Transverse colon (tissue), 4 donors: ENCODE measurements around the gene DHX40. TPM values are rescaled to one million over a fixed set of nuclear protein-coding genes. Genes with fewer than 3 reads are reported as not detected.
"Not testable (repeated sequence)": the region's sequence is repeated elsewhere in the genome, so short reads cannot be mapped to it uniquely, and the experiment has no call there.

Experiments used
- DNase-seq: peaks from one replicate; pipeline ENCODE4 v3.0.0-alpha.2; 2019
- H3K27ac ChIP-seq, 4 donors: fragments of 200-600 bp; sonication (generic); 2 replicates each; pipeline ENCODE4 v1.5.1; 2016 to 2018; ENCODE audit warnings: inconsistent platforms in 4 of 4
- H3K27me3 ChIP-seq: fragments of 200-600 bp; sonication (generic); 2 replicates; pipeline ENCODE4 v1.5.1; 2017; ENCODE audit warnings: inconsistent platforms
- H3K36me3 ChIP-seq, 4 donors: fragments of 200-600 bp; sonication (generic); 2 replicates each; pipeline ENCODE4 v1.5.1; 2017 to 2019; ENCODE audit warnings: inconsistent platforms in 4 of 4
- H3K4me1 ChIP-seq, 4 donors: fragments of 200-600 bp; sonication (generic); 2 replicates each; pipeline ENCODE4 v1.5.1; 2017 to 2020; ENCODE audit warnings: inconsistent platforms in 4 of 4
- H3K4me3 ChIP-seq, 4 donors: fragments of 200-600 bp; sonication (generic); 1 replicate in 1 of 4; 2 replicates in 3 of 4; pipeline versions ENCODE4 v1.5.1 to v1.6.1; 2017 to 2019; ENCODE audit warnings: inconsistent platforms in 4 of 4
- H3K9me3 ChIP-seq, 2 donors: fragments of 200-600 bp; sonication (generic); 2 replicates each; pipeline ENCODE4 v1.5.1; 2017 to 2019; ENCODE audit warnings: inconsistent platforms in 2 of 2
- EP300 ChIP-seq: sonication (generic); formaldehyde crosslinking; IDR thresholded peaks from one replicate; pipeline ENCODE4 v1.6.1; 2017; ENCODE audit warnings: antibody characterized with exemption, low read depth
- POLR2A ChIP-seq: fragments of 450-650 bp; IDR thresholded peaks from one replicate; pipeline ENCODE4 v1.6.1; 2016; ENCODE audit warnings: antibody characterized with exemption, mild to moderate bottlenecking, moderate library complexity
- POLR2AphosphoS5 ChIP-seq, 3 donors: sonication (generic); formaldehyde crosslinking; IDR thresholded peaks; one replicate each; pipeline ENCODE4 v1.6.1; 2016; ENCODE audit warnings: antibody characterized with exemption in 3 of 3
- WGBS, 2 donors: methylation state at CpG; one replicate each; pipeline ENCODE4 v1.1.5; 2018; ENCODE audit warnings: low coverage in 1 of 2; 5-methylcytosine and 5-hydroxymethylcytosine counted together
- in situ Hi-C, 4 donors: fragments of 200-750 bp; cut with MboI; loops; one replicate each; pipeline versions ENCODE4 v1.15.0 to v1.15.1; 2017; ENCODE audit warnings: low sequenced_read_pairs in 3 of 4, low pct_ligation_motif_present in 1 of 4, low pct_unique_long_range_greater_than_20kb in 1 of 4
- intact Hi-C: fragments of 100-400 bp; cut with DNase I; formaldehyde crosslinking; loops from one replicate; pipeline ENCODE4 v1.15.1; 2023; ENCODE audit warnings: low total_unique reads
- total RNA-seq, 4 donors: library from RNA; depleted of rRNA; stranded (reverse); fragments of >200 nt; gene quantifications; one replicate each; pipeline ENCODE4 v1.1.0, GENCODE V29; 2016
- TF ChIP-seq, protein P1 (sequence below), 5 experiments: fragments of 200-600 bp in 3 of 5; fragments of 450-650 bp in 2 of 5; sonication (generic) in 3 of 5; IDR thresholded peaks; 1 replicate in 2 of 5; 2 replicates in 3 of 5; pipeline ENCODE4 v1.5.1; 2016 to 2017; ENCODE audit warnings: antibody characterized with exemption in 5 of 5, inconsistent platforms in 3 of 5, mild to moderate bottlenecking in 2 of 5, moderate library complexity in 1 of 5

The DHX40 gene
- total RNA-seq, 4 donors from 2014 or later = 6.0 to 30.2 (median 15.2) TPM

DNA sequence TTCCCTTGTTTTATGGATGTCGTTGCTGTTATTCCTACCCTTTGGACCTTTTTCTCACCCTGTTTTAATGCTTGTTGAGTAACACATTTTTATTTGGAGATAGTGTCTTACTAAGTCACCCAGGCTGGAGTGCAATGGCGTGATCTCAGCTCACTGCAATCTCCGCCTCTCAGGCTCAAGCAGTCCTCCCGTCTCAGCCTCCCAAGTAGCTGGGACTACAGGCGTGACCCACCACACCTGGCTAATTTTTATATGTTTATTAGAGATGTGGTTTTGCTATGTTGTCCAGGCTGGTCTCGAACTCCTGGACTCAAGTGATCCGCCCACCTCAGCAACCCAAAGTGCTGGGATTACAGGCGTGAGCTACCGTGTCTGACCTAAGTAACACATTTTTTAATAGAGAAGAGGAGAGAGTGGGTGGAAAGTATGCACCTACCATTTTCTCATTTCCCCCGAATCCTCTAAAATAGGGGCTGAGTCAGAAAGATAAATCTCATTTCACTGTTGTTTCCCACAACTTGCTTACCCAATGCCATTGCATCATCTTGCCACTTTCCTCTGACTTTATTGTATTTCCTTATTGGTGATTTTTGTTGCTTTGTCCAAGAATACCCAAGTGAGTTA is 7.0 kb downstream of the DHX40 start:
- H3K36me3 ChIP-seq = no peaks in the 10 kb centered on the region
- in situ Hi-C loops = loop anchor here in 3 of 4 donors (25.0 kb wide), 1 partner anchor 260 kb away; no protein-coding TSS in a partner anchor
- no peak for DNase-seq
- no peak for TF ChIP-seq POLR2A
- no peak for TF ChIP-seq POLR2AphosphoS5 (IDR thresholded peaks at IDR 0.05)
- TF ChIP-seq, protein P1, sequence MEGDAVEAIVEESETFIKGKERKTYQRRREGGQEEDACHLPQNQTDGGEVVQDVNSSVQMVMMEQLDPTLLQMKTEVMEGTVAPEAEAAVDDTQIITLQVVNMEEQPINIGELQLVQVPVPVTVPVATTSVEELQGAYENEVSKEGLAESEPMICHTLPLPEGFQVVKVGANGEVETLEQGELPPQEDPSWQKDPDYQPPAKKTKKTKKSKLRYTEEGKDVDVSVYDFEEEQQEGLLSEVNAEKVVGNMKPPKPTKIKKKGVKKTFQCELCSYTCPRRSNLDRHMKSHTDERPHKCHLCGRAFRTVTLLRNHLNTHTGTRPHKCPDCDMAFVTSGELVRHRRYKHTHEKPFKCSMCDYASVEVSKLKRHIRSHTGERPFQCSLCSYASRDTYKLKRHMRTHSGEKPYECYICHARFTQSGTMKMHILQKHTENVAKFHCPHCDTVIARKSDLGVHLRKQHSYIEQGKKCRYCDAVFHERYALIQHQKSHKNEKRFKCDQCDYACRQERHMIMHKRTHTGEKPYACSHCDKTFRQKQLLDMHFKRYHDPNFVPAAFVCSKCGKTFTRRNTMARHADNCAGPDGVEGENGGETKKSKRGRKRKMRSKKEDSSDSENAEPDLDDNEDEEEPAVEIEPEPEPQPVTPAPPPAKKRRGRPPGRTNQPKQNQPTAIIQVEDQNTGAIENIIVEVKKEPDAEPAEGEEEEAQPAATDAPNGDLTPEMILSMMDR (IDR thresholded peaks at IDR 0.05) = no peak
- WGBS, 2 donors = 70 to 88% methylated on average over 5 to 10 of the region's 10 CpGs
- no peak overlapping the region for H3K4me3 ChIP-seq
- no peaks in the 10 kb centered on the region for H3K9me3 ChIP-seq
- intact Hi-C loops = no loop called here
- no peaks in the 10 kb centered on the region for H3K27me3 ChIP-seq
- H3K27ac ChIP-seq = no peak overlapping the region
- H3K4me1 ChIP-seq = no peaks in the 10 kb centered on the region

DNA sequence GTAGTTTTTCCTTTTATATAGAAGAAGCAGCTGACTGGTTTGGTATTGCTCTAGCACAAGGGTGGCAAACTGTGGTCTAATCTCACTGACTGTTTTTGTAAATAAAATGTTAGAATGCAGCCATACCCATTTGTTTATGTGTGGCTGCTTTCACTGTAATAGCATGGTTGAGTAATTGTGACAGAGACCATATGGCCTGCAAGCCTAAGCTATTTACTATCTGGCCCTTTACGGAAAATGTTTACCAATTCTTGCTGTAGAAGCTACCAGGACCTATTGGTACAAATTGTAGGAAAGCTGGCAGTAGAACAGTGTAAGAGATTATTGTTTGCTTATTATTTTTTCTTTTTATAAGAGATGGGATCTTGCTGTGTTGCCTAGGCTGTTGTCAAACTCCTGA is 18.8 kb downstream of the DHX40 start:
- no CpG with 5 or more reads among the region's 1 CpG for WGBS, 2 donors
- H3K36me3 ChIP-seq, H3K4me1 ChIP-seq, H3K4me3 ChIP-seq, H3K27me3 ChIP-seq, H3K9me3 ChIP-seq, in situ Hi-C loops, DNase-seq, intact Hi-C loops, H3K27ac ChIP-seq: not testable (repeated sequence)

DNA sequence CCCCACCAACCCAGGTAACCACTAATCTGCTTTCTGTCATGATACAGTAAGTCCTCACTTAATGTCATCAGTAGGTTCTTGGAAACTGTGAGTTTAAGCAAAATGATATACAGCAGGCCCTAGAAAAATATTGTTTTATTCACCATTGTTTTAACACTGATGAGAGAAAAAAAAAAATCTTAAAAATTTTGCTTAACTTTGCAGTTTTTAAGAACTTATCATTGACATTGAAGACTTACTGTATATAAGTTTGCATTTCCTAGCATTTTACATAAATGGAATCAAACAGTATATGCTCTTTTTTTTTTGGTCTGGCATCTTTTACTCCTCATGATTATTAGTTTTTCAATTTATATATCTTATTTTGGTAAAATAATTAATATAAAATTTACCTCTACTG is 34.8 kb downstream of the DHX40 start:
- H3K4me1 ChIP-seq = no peaks in the 10 kb centered on the region
- H3K36me3 ChIP-seq = peaks cover 0 to 18% (median 8%) of the 10 kb centered on the region in 4 donors
- intact Hi-C loops (no loop called here), in situ Hi-C loops (no loop called here)
- no peak overlapping the region for H3K4me3 ChIP-seq
- TF ChIP-seq POLR2A (no peak), EP300 (no peak), POLR2AphosphoS5 (IDR thresholded peaks at IDR 0.05) (no peak)
- TF ChIP-seq, protein P1 (IDR thresholded peaks at IDR 0.05) = no peak
- DNase-seq = no peak
- H3K27me3 ChIP-seq = no peaks in the 10 kb centered on the region
- H3K9me3 ChIP-seq = no peaks in the 10 kb centered on the region
- no peak overlapping the region for H3K27ac ChIP-seq

DNA sequence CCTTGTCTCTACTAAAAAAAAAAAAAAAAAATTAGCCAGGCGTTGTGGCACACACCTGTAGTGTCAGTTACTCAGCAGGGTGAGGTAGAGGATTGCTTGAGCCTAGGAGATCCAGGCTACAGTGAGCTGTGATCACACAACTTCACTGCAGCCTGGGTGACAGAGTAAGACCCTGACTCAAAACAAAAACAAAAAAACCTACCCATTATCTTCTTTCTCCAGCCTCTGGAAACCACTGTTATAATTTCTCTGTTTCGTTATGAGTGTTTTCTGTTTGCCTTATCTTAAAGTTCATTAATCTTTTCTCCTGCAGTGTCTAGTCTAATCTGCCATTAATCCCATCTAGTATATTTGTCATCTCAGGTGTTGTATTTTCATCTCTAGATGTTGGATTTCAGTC is 35.7 kb downstream of the DHX40 start:
- intact Hi-C loops = no loop called here
- H3K4me3 ChIP-seq = no peak overlapping the region
- H3K36me3 ChIP-seq = peaks cover 0 to 26% (median 11%) of the 10 kb centered on the region in 4 donors
- no peaks in the 10 kb centered on the region for H3K9me3 ChIP-seq
- no peak overlapping the region for H3K27ac ChIP-seq
- in situ Hi-C loops = no loop called here
- no peaks in the 10 kb centered on the region for H3K27me3 ChIP-seq
- no peak for DNase-seq
- TF ChIP-seq EP300 (no peak), POLR2A (no peak), POLR2AphosphoS5 (IDR thresholded peaks at IDR 0.05) (no peak)
- TF ChIP-seq, protein P1 (IDR thresholded peaks at IDR 0.05) = no peak
- 80 to 92% methylated on average over 1 to 2 of the region's 2 CpGs for WGBS, 2 donors
- H3K4me1 ChIP-seq = no peaks in the 10 kb centered on the region

DNA sequence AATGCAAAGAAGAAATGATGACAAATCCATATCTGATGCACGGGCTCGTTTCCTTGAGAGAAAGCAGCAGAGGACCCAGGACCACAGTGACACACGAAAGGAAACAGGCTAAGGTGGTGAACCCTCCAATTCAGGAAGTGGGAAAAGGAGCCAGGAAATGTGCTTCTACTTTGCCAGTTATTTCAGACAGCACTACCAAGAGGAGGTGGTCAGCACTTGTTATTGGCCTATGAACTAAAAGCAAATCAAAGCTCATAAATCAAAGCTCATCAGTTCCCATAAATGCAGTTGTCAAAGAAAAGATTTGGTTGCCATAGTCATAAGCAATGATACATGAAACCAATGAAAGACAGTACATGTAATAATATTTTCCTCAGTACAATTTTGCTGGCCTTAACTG is 41.7 kb downstream of the DHX40 start:
- Histone ChIP-seq H3K36me3 (peaks cover 0 to 22% (median 10%) of the 10 kb centered on the region in 4 donors), H3K9me3 (no peaks in the 10 kb centered on the region), H3K27ac (no peak overlapping the region), H3K27me3 (no peaks in the 10 kb centered on the region), H3K4me1 (no peaks in the 10 kb centered on the region), H3K4me3 (no peak overlapping the region)
- intact Hi-C loops = no loop called here
- no peak for TF ChIP-seq POLR2AphosphoS5 (IDR thresholded peaks at IDR 0.05)
- no peak for TF ChIP-seq POLR2A
- TF ChIP-seq, protein P1 (IDR thresholded peaks at IDR 0.05) = no peak
- no peak for TF ChIP-seq EP300
- in situ Hi-C loops = no loop called here
- no peak for DNase-seq
- 76 to 83% methylated on average over 3 of the region's 3 CpGs for WGBS, 2 donors
